IMR-90 (cell line): ENCODE results near the gene PKHD1. TPM values are rescaled to one million over a fixed set of nuclear protein-coding genes. Genes with fewer than 3 reads are reported as not detected.

Experiments used
- ATAC-seq: fragments of 200-7000 bp; cut with Tn5 transposase; 2 replicates; pipeline ENCODE4 v1.9.1; 2020; ENCODE audit warnings: low read depth, mild to moderate bottlenecking, moderate library complexity
- BruUV-seq: library from RNA; stranded (reverse); fragments of 400-500 nt; replicated peaks from 2 replicates; lab custom pipeline; 2021; lab: Mats Ljungman, UMichigan
- CTCF ChIA-PET: fragments of 300-600 bp; formaldehyde crosslinking; extraction: SDS; loops from one replicate; lab custom pipeline; 2021; ENCODE audit warnings: antibody characterized with exemption; lab: Yijun Ruan, JAX
- POLR2A ChIA-PET: fragments of 300-600 bp; sonication (Branson Sonifier 250); formaldehyde crosslinking; loops from one replicate; lab custom pipeline; 2022; ENCODE audit warnings: antibody characterized with exemption; ENCODE audit not compliant: unreplicated experiment; lab: Charles Lee
- DNase-seq: peaks from one replicate; pipeline ENCODE4 v3.0.0; 2013
- H2AFZ ChIP-seq: replicated peaks from 2 replicates; pipeline ENCODE3; 2013; ENCODE audit warnings: low read length, mild to moderate bottlenecking; ENCODE audit not compliant: poor library complexity
- H2AK5ac ChIP-seq: 2 replicates; pipeline ENCODE4 v1.6.1; 2013; ENCODE audit warnings: low read depth, low read length, inconsistent platforms
- H2AK9ac ChIP-seq: replicated peaks from 2 replicates; pipeline ENCODE3; 2013; ENCODE audit warnings: mild to moderate bottlenecking, low read depth, low read length, moderate library complexity; ENCODE audit not compliant: poor library complexity
- H2BK120ac ChIP-seq: 2 replicates; pipeline ENCODE4 v1.6.1; 2013; ENCODE audit warnings: low read depth, low read length, inconsistent platforms
- H2BK15ac ChIP-seq: 3 replicates; pipeline ENCODE4 v1.6.1; 2013; ENCODE audit warnings: low read depth, low read length, inconsistent platforms
- H2BK20ac ChIP-seq: 2 replicates; pipeline ENCODE4 v1.6.1; 2013; ENCODE audit warnings: low read depth, mild to moderate bottlenecking, inconsistent platforms, low read length, moderate library complexity
- H2BK5ac ChIP-seq: 2 replicates; pipeline ENCODE4 v1.6.1; 2013; ENCODE audit warnings: mild to moderate bottlenecking, low read depth, low read length, inconsistent platforms; ENCODE audit not compliant: poor library complexity, severe bottlenecking
- H3K14ac ChIP-seq: replicated peaks from 2 replicates; pipeline ENCODE4 v1.6.1; 2013; ENCODE audit warnings: low read depth, low read length, inconsistent platforms
- H3K18ac ChIP-seq: 2 replicates; pipeline ENCODE4 v1.6.1; 2013; ENCODE audit warnings: low read depth, low read length, control low read depth
- H3K23ac ChIP-seq: 2 replicates; pipeline ENCODE4 v1.6.1; 2013; ENCODE audit warnings: low read depth, low read length, inconsistent platforms
- H3K27ac ChIP-seq: 2 replicates; pipeline ENCODE4 v1.5.1; 2013; ENCODE audit warnings: mild to moderate bottlenecking, control low read depth, low read length; ENCODE audit not compliant: insufficient read depth
- H3K27me3 ChIP-seq: 2 replicates; pipeline ENCODE4 v1.6.1; 2013; ENCODE audit warnings: low read length; ENCODE audit not compliant: control insufficient read depth, insufficient read depth
- H3K36me3 ChIP-seq: 2 replicates; pipeline ENCODE4 v1.6.1; 2013; ENCODE audit warnings: low read length, mixed read lengths; ENCODE audit not compliant: control insufficient read depth, insufficient read depth
- H3K4ac ChIP-seq: 2 replicates; pipeline ENCODE4 v1.6.1; 2013; ENCODE audit warnings: low read depth, low read length, inconsistent platforms
- H3K4me1 ChIP-seq: 2 replicates; pipeline ENCODE4 v1.6.1; 2013; ENCODE audit warnings: low read length, mixed read lengths; ENCODE audit not compliant: control insufficient read depth, insufficient read depth
- H3K4me2 ChIP-seq: 2 replicates; pipeline ENCODE4 v1.6.1; 2013; ENCODE audit warnings: low read depth, mild to moderate bottlenecking, control low read depth, low read length, moderate library complexity
- H3K4me3 ChIP-seq: 2 replicates; pipeline ENCODE4 v1.5.1; 2013; ENCODE audit warnings: low read depth, mild to moderate bottlenecking, control low read depth, low read length, moderate library complexity; ENCODE audit not compliant: insufficient read depth
- H3K56ac ChIP-seq: 2 replicates; pipeline ENCODE4 v1.6.1; 2013; ENCODE audit warnings: low read length, inconsistent platforms; ENCODE audit not compliant: insufficient read depth; ENCODE audit errors: extremely low read depth
- H3K79me1 ChIP-seq, 2 experiments: 2 replicates each; pipeline ENCODE4 v1.6.1; 2013; ENCODE audit warnings: low read length in 2 of 2, inconsistent platforms in 1 of 2, low read depth in 1 of 2
- H3K9ac ChIP-seq: 2 replicates; pipeline ENCODE4 v1.6.1; 2013; ENCODE audit warnings: low read depth, low read length, control low read depth
- H3K9me1 ChIP-seq: 2 replicates; pipeline ENCODE4 v1.6.1; 2013; ENCODE audit warnings: low read length, inconsistent platforms; ENCODE audit not compliant: insufficient read depth
- H3K9me3 ChIP-seq: 2 replicates; pipeline ENCODE4 v1.6.1; 2013; ENCODE audit warnings: low read length; ENCODE audit not compliant: control insufficient read depth, insufficient read depth
- H4K20me1 ChIP-seq: 2 replicates; pipeline ENCODE4 v1.6.1; 2013; ENCODE audit warnings: low read length, inconsistent platforms; ENCODE audit not compliant: insufficient read depth
- H4K5ac ChIP-seq: 2 replicates; pipeline ENCODE4 v1.6.1; 2013; ENCODE audit warnings: mild to moderate bottlenecking, low read depth, low read length, control low read depth
- H4K8ac ChIP-seq, 2 experiments: 2 replicates each; pipeline ENCODE4 v1.6.1; 2013; ENCODE audit warnings: low read depth in 2 of 2, low read length in 2 of 2, control low read depth in 1 of 2, inconsistent platforms in 1 of 2
- H4K91ac ChIP-seq: 2 replicates; pipeline ENCODE4 v1.6.1; 2013; ENCODE audit warnings: low read depth, low read length, inconsistent platforms; ENCODE audit not compliant: insufficient read depth
- BHLHE40 ChIP-seq: fragments of 150-350 bp; IDR thresholded peaks from 2 replicates; pipeline ENCODE4 v1.6.1; 2016; ENCODE audit warnings: mild to moderate bottlenecking, low read depth, low read length
- CEBPB ChIP-seq: IDR thresholded peaks from 2 replicates; pipeline ENCODE4 v1.6.1; 2012; ENCODE audit warnings: low read depth, low read length, improper control_type of control experiment
- CHD1 ChIP-seq: IDR thresholded peaks from 2 replicates; pipeline ENCODE4 v1.6.1; 2012; ENCODE audit warnings: low read depth, low read length, improper control_type of control experiment
- CTCF ChIP-seq: conservative IDR thresholded peaks from 2 replicates; pipeline ENCODE4 v1.5.1; 2012; ENCODE audit warnings: mild to moderate bottlenecking, low read depth, low read length, improper control_type of control experiment
- ELK1 ChIP-seq: fragments of 150-350 bp; IDR thresholded peaks from 2 replicates; pipeline ENCODE4 v1.6.1; 2016; ENCODE audit warnings: low read depth, mild to moderate bottlenecking, low read length, moderate library complexity, borderline replicate concordance
- FOS ChIP-seq: fragments of 150-350 bp; IDR thresholded peaks from 2 replicates; pipeline ENCODE4 v1.6.1; 2016; ENCODE audit warnings: low read depth, low read length
- MAFK ChIP-seq: IDR thresholded peaks from 2 replicates; pipeline ENCODE4 v1.6.1; 2012; ENCODE audit warnings: low read depth, low read length, improper control_type of control experiment
- MAZ ChIP-seq: IDR thresholded peaks from 2 replicates; pipeline ENCODE4 v1.6.1; 2012; ENCODE audit warnings: low read depth, mild to moderate bottlenecking, low read length, improper control_type of control experiment, moderate library complexity, borderline replicate concordance
- MXI1 ChIP-seq: IDR thresholded peaks from 2 replicates; pipeline ENCODE4 v1.6.1; 2012; ENCODE audit warnings: low read depth, mild to moderate bottlenecking, low read length, moderate library complexity, borderline replicate concordance
- NFE2L2 ChIP-seq: fragments of 150-350 bp; IDR thresholded peaks from 2 replicates; pipeline ENCODE4 v1.6.1; 2016; ENCODE audit warnings: low read depth, mild to moderate bottlenecking, low read length
- POLR2A ChIP-seq: IDR thresholded peaks from 2 replicates; pipeline ENCODE4 v1.6.1; 2012; ENCODE audit warnings: mild to moderate bottlenecking, low read depth, low read length
- RAD21 ChIP-seq: IDR thresholded peaks from 2 replicates; pipeline ENCODE4 v1.6.1; 2012; ENCODE audit warnings: low read length, improper control_type of control experiment
- RFX5 ChIP-seq: IDR thresholded peaks from 2 replicates; pipeline ENCODE4 v1.8.0; 2012; ENCODE audit warnings: low read depth, mild to moderate bottlenecking, low read length, moderate library complexity
- SMC3 ChIP-seq: fragments of 150-350 bp; IDR thresholded peaks from 2 replicates; pipeline ENCODE4 v1.6.1; 2016; ENCODE audit warnings: low read depth, mild to moderate bottlenecking, antibody characterized with exemption, low read length, moderate library complexity
- USF2 ChIP-seq: fragments of 150-350 bp; IDR thresholded peaks from 2 replicates; pipeline ENCODE4 v1.6.1; 2017; ENCODE audit warnings: mild to moderate bottlenecking, antibody characterized with exemption, low read length, low read depth
- WGBS, 2 experiments: methylation state at CpG; one replicate each; pipeline versions ENCODE4 v1.1.5 to v1.1.7; 2013; ENCODE audit warnings: missing lambda C conversion rate in 2 of 2; ENCODE audit not compliant: insufficient read length in 1 of 2; ENCODE audit errors: extremely low coverage in 2 of 2; 5-methylcytosine and 5-hydroxymethylcytosine counted together
- dilution Hi-C: fragments of 300-500 bp; cut with HindIII; formaldehyde crosslinking; loops from one replicate; pipeline ENCODE4 v1.14.3; 2018; ENCODE audit warnings: low sequenced_read_pairs; ENCODE audit not compliant: unreplicated experiment
- in situ Hi-C: fragments of 300-500 bp; cut with MboI; formaldehyde crosslinking; loops from 3 replicates; pipeline ENCODE4 v1.14.3; 2019; ENCODE audit warnings: low sequenced_read_pairs, inconsistent platforms, mixed read lengths
- intact Hi-C: fragments of 100-400 bp; cut with micrococcal nuclease; formaldehyde crosslinking; loops from 2 replicates; pipeline ENCODE4 v1.10.0; 2022
- polyA plus RNA-seq, 3 experiments: library from polyadenylated mRNA; depleted of rRNA; stranded (reverse); fragments of >200 nt; gene quantifications; 2 replicates each; pipeline ENCODE4 v1.2.3, GENCODE V29; 2012; ENCODE audit warnings: low replicate concordance in 1 of 3
- total RNA-seq: library from RNA; depleted of rRNA; stranded (reverse); fragments of >200 nt; gene quantifications from 2 replicates; pipeline ENCODE4 v1.2.3, GENCODE V29; 2012

PKHD1 gene
- total and polyA plus RNA-seq, 2 of the 4 experiments (the other 2 are of a cell fraction) = not detected

- no peaks in the 10 kb centered on the region for H4K20me1 ChIP-seq
- no peaks in the 10 kb centered on the region for H3K9me1 ChIP-seq
- no peak overlapping the region for H3K56ac ChIP-seq
- DNase-seq (no peak), ATAC-seq (no peak)
- H4K8ac ChIP-seq = no peak overlapping the region
- H4K91ac ChIP-seq = no peak overlapping the region
- no peak overlapping the region for H2AFZ ChIP-seq
- ChIA-PET CTCF (no interaction called here), POLR2A (no interaction called here)
- BruUV-seq = no TSS peak
- WGBS, 2 experiments = no CpG with 5 or more reads among the region's 9 CpGs
- H3K23ac ChIP-seq = no peak overlapping the region
- H2BK15ac ChIP-seq = no peak overlapping the region
- H3K9me3 ChIP-seq = no peaks in the 10 kb centered on the region
- no peak overlapping the region for H2AK9ac ChIP-seq
- no peaks in the 10 kb centered on the region for H3K79me1 ChIP-seq
- H4K5ac ChIP-seq = no peak overlapping the region
- H3K36me3 ChIP-seq = no peaks in the 10 kb centered on the region
- no peak overlapping the region for H2BK120ac ChIP-seq
- H2AK5ac ChIP-seq = no peak overlapping the region
- no peak overlapping the region for H3K4ac ChIP-seq
- intact Hi-C loops (no loop called here), in situ Hi-C loops (no loop called here), dilution Hi-C loops (no loop called here)
- no peak overlapping the region for H3K4me2 ChIP-seq
- H3K4me3 ChIP-seq = no peak overlapping the region
- H3K27me3 ChIP-seq = no peaks in the 10 kb centered on the region
- H2BK20ac ChIP-seq = no peak overlapping the region
- H3K18ac ChIP-seq = no peak overlapping the region
- no peak overlapping the region for H3K14ac ChIP-seq
- no peak overlapping the region for H3K9ac ChIP-seq
- no peak overlapping the region for H3K27ac ChIP-seq
- H2BK5ac ChIP-seq = no peak overlapping the region
- H3K4me1 ChIP-seq = no peaks in the 10 kb centered on the region
- TF ChIP-seq CEBPB = no peak
- TF ChIP-seq NFE2L2 = no peak
- TF ChIP-seq RFX5 = no peak
- TF ChIP-seq SMC3 = no peak
- no peak for TF ChIP-seq BHLHE40
- no peak for TF ChIP-seq CHD1
- TF ChIP-seq RAD21 = no peak
- no peak for TF ChIP-seq ELK1
- TF ChIP-seq POLR2A = no peak
- TF ChIP-seq MXI1 = no peak
- no peak for TF ChIP-seq USF2
- TF ChIP-seq CTCF = no peak
- no peak for TF ChIP-seq FOS
- no peak for TF ChIP-seq MAFK
- TF ChIP-seq MAZ = no peak
Observed at GRCh38 chr6:51675020-51675921, 412.1 kb downstream of the PKHD1 start.
